K562 (cell line): ENCODE measurements around the gene ASCL3. TPM values are rescaled to one million over a fixed set of nuclear protein-coding genes. Genes with fewer than 3 reads are reported as not detected.

Experiments
- DEAF1 ChIP-seq: fragments of 450-650 bp; formaldehyde crosslinking; IDR thresholded peaks from 2 replicates; pipeline ENCODE4 v1.4.0; 2020; ENCODE audit warnings: mild to moderate bottlenecking, moderate library complexity
- FOSL1 ChIP-seq: fragments of 200-800 bp; sonication (Bioruptor generic); conservative IDR thresholded peaks from 2 replicates; pipeline ENCODE4 v1.6.1; 2016; ENCODE audit warnings: missing genetic modification characterization, missing compliant biosample characterization
- HMBOX1 ChIP-seq: sonication (generic); IDR thresholded peaks from 2 replicates; pipeline ENCODE4 v1.6.1; 2016
- HOXB6 ChIP-seq: fragments of 250-450 bp; sonication (Bioruptor Pico); IDR thresholded peaks from 2 replicates; pipeline ENCODE4 v1.5.1; 2022; ENCODE audit warnings: mild to moderate bottlenecking, borderline replicate concordance
- JUND ChIP-seq, 2 experiments: IDR thresholded peaks; 2 replicates in 1 of 2; 3 replicates in 1 of 2; pipeline ENCODE4 v1.6.1; 2011; ENCODE audit warnings: borderline replicate concordance in 2 of 2, low read depth in 2 of 2, low read length in 2 of 2, improper control_type of control experiment in 1 of 2, missing biosample characterization in 1 of 2, missing genetic modification characterization in 1 of 2, missing genetic modification reagents in 1 of 2
- RAD21 ChIP-seq, 2 experiments: fragments of 250-450 bp in 1 of 2; fragments of 450-650 bp in 1 of 2; sonication (Bioruptor Pico) in 1 of 2; formaldehyde crosslinking in 1 of 2; IDR thresholded peaks in 1 of 2; conservative IDR thresholded peaks in 1 of 2; 2 replicates each; pipeline versions ENCODE4 v1.4.0 to v1.8.0; 2020 to 2022; ENCODE audit warnings: mild to moderate bottlenecking in 2 of 2, moderate library complexity in 1 of 2
- RBBP5 ChIP-seq: fragments of 200-600 bp; sonication (generic); IDR thresholded peaks from 2 replicates; pipeline ENCODE4 v1.6.1; 2012; ENCODE audit warnings: borderline replicate concordance, mild to moderate bottlenecking, low read length, control low read depth, inconsistent platforms; ENCODE audit not compliant: insufficient read depth, poor library complexity, severe bottlenecking
- RHOXF2B ChIP-seq: fragments of 250-450 bp; sonication (Bioruptor Pico); conservative IDR thresholded peaks from 2 replicates; pipeline ENCODE4 v1.5.1; 2021
- SETDB1 ChIP-seq: IDR thresholded peaks from one replicate; pipeline ENCODE4 v1.6.1; 2012; ENCODE audit warnings: low read length, control low read depth, inconsistent platforms
- SMC3 ChIP-seq: conservative IDR thresholded peaks from 2 replicates; pipeline ENCODE4 v1.6.1; 2011; ENCODE audit warnings: low read depth, low read length, improper control_type of control experiment; ENCODE audit not compliant: insufficient read depth
- SRF ChIP-seq, 2 experiments: fragments of 250-450, 450-650 bp in 1 of 2; sonication (Bioruptor Pico) in 1 of 2; sonication (generic) in 1 of 2; formaldehyde crosslinking; IDR thresholded peaks; 2 replicates each; pipeline versions ENCODE4 v1.5.0 to v1.5.1; 2020 to 2022; ENCODE audit warnings: mild to moderate bottlenecking in 1 of 2, missing genetic modification reagents in 1 of 2
- ZNF589 ChIP-seq: fragments of 200-800 bp; sonication (Bioruptor generic); IDR thresholded peaks from 2 replicates; pipeline ENCODE4 v1.6.1; 2016; ENCODE audit warnings: low read depth, missing genetic modification characterization, missing compliant biosample characterization
- polyA plus RNA-seq, 8 experiments: library from polyadenylated mRNA; depleted of rRNA in 4 of 8; stranded (reverse) in 5 of 8; unstranded in 3 of 8; fragments of >200 nt; fragmentation: Nextera tagmentation in 2 of 8; fragmentation: Illumina TruSeq in 1 of 8; extraction: Ambion mirVana in 2 of 8; extraction: Trizol in 1 of 8; gene quantifications; 2 replicates each; pipeline versions ENCODE4 v1.2.1 to v1.2.3, GENCODE V29; 2011 to 2014; ENCODE audit warnings: inconsistent platforms in 1 of 8, missing spikeins in 1 of 8
- total RNA-seq, 7 experiments: library from RNA; depleted of rRNA in 6 of 7; stranded (reverse); fragments of >200 nt in 6 of 7; fragmentation: Illumina TruSeq in 2 of 7; extraction: Trizol in 2 of 7; gene quantifications; 2 replicates each; pipeline versions ENCODE4 v1.2.1 to v1.2.3, GENCODE V29; 2011 to 2021; ENCODE audit warnings: low replicate concordance in 1 of 7

The ASCL3 gene
- total and polyA plus RNA-seq, 9 of the 15 experiments (the other 6 are each of a cell fraction or from before 2014, with no cell fraction given), result not detected

- TF ChIP-seq SRF (CRISPR knock-in tag; IDR thresholded peaks at IDR 0.05), result no peak
- no peak for TF ChIP-seq RBBP5
- TF ChIP-seq JUND (IDR thresholded peaks at IDR 0.05; ENCODE audit: borderline replicate concordance, low read depth, low read length), result no peak
- TF ChIP-seq JUND (tag; IDR thresholded peaks at IDR 0.05; ENCODE audit: borderline replicate concordance, low read depth, low read length), result 0 out of 3 replicates have a peak, but pooled peaks have one; percentile 21
- TF ChIP-seq FOSL1 (tag), result 0 out of 2 replicates have a peak, but pooled peaks have one; percentile 11
- TF ChIP-seq HMBOX1, result peak; percentile 98
- TF ChIP-seq SMC3, result peak; percentile 54
- no peak for TF ChIP-seq SETDB1
- no peak for TF ChIP-seq HOXB6 (CRISPR knock-in tag)
- TF ChIP-seq ZNF589, result no peak
- TF ChIP-seq RHOXF2B (CRISPR knock-in tag), result no peak
- TF ChIP-seq RAD21 (CRISPR knock-in tag; conservative IDR thresholded peaks at IDR 0.05 in 1 of 2, IDR thresholded peaks at IDR 0.05 in 1 of 2), result peak; percentile 87 to 88
- TF ChIP-seq DEAF1 (CRISPR knock-in tag), result peak; percentile 75
Measured at GRCh38 chr11:8959546-8960166, 16.8 kb upstream of the ASCL3 start (continued).
